WTC11 (cell line): ENCODE measurements around the gene LDB3. TPM values are rescaled to one million over a fixed set of nuclear protein-coding genes. Genes with fewer than 3 reads are reported as not detected.

Experiments
- CREB1 ChIP-seq: sonication (generic); formaldehyde crosslinking; IDR thresholded peaks from 2 replicates; pipeline ENCODE4 v1.8.0; 2023; ENCODE audit warnings: mild to moderate bottlenecking, missing genetic modification reagents
- CREM ChIP-seq: sonication (generic); formaldehyde crosslinking; IDR thresholded peaks from 2 replicates; pipeline ENCODE4 v1.8.1; 2022; ENCODE audit warnings: mild to moderate bottlenecking, missing genetic modification reagents, moderate library complexity
- EMX1 ChIP-seq: fragments of 250-450 bp; sonication (Bioruptor Pico); IDR thresholded peaks from 2 replicates; pipeline ENCODE4 v1.8.0; 2021; ENCODE audit warnings: mild to moderate bottlenecking
- ETV6 ChIP-seq: sonication (generic); formaldehyde crosslinking; IDR thresholded peaks from 2 replicates; pipeline ENCODE4 v1.8.1; 2022; ENCODE audit warnings: mild to moderate bottlenecking, missing genetic modification reagents
- FOXK1 ChIP-seq: sonication (generic); formaldehyde crosslinking; IDR thresholded peaks from 2 replicates; pipeline ENCODE4 v1.8.0; 2022; ENCODE audit warnings: mild to moderate bottlenecking, moderate library complexity, missing genetic modification reagents
- FOXP1 ChIP-seq: sonication (generic); formaldehyde crosslinking; IDR thresholded peaks from 2 replicates; pipeline ENCODE4 v1.8.0; 2022; ENCODE audit warnings: missing genetic modification reagents, mild to moderate bottlenecking, moderate library complexity, borderline replicate concordance
- MXD4 ChIP-seq: fragments of 250-450 bp; sonication (Bioruptor Pico); IDR thresholded peaks from 2 replicates; pipeline ENCODE4 v1.8.0; 2021; ENCODE audit warnings: mild to moderate bottlenecking, moderate library complexity, borderline replicate concordance
- RORB ChIP-seq: fragments of 250-450 bp; sonication (Bioruptor Pico); IDR thresholded peaks from 2 replicates; pipeline ENCODE4 v1.9.0; 2021; ENCODE audit warnings: mild to moderate bottlenecking
- TEAD1 ChIP-seq: sonication (generic); formaldehyde crosslinking; IDR thresholded peaks from 2 replicates; pipeline ENCODE4 v1.8.0; 2022; ENCODE audit warnings: mild to moderate bottlenecking, missing genetic modification reagents
- TP53 ChIP-seq: sonication (generic); formaldehyde crosslinking; IDR thresholded peaks from 2 replicates; pipeline ENCODE4 v1.8.1; 2023; ENCODE audit warnings: mild to moderate bottlenecking, missing genetic modification reagents
- ZNF121 ChIP-seq: sonication (generic); formaldehyde crosslinking; IDR thresholded peaks from 2 replicates; pipeline ENCODE4 v1.8.0; 2023; ENCODE audit warnings: missing genetic modification reagents
- ZNF317 ChIP-seq: sonication (generic); formaldehyde crosslinking; IDR thresholded peaks from 2 replicates; pipeline ENCODE4 v1.8.1; 2023; ENCODE audit warnings: low read depth, mild to moderate bottlenecking, moderate library complexity, missing genetic modification reagents, borderline replicate concordance
- ZNF423 ChIP-seq: fragments of 250-450 bp; sonication (Bioruptor Pico); IDR thresholded peaks from 2 replicates; pipeline ENCODE4 v2.1.2; 2022; ENCODE audit warnings: mild to moderate bottlenecking, moderate library complexity
- total RNA-seq: library from RNA; stranded (reverse); gene quantifications from 3 replicates; pipeline ENCODE4 v1.2.3, GENCODE V29; 2021
- TF ChIP-seq, protein P1 (sequence below): sonication (generic); formaldehyde crosslinking; IDR thresholded peaks from 2 replicates; pipeline ENCODE4 v1.8.0; 2023; ENCODE audit warnings: missing genetic modification reagents, mild to moderate bottlenecking, borderline replicate concordance
- TF ChIP-seq, protein P2 (sequence below): sonication (generic); formaldehyde crosslinking; IDR thresholded peaks from 2 replicates; pipeline ENCODE4 v1.8.1; 2023; ENCODE audit warnings: mild to moderate bottlenecking, moderate library complexity, missing genetic modification reagents
- TF ChIP-seq, protein P3 (sequence below): fragments of 250-450 bp; sonication (Bioruptor Pico); conservative IDR thresholded peaks from 2 replicates; pipeline ENCODE4 v1.9.0; 2021; ENCODE audit warnings: mild to moderate bottlenecking
- TF ChIP-seq, protein P4 (sequence below): sonication (generic); formaldehyde crosslinking; IDR thresholded peaks from 2 replicates; pipeline ENCODE4 v1.8.1; 2023; ENCODE audit warnings: mild to moderate bottlenecking, missing genetic modification reagents, moderate library complexity
- TF ChIP-seq, protein P5 (sequence below): sonication (generic); formaldehyde crosslinking; IDR thresholded peaks from 2 replicates; pipeline ENCODE4 v1.8.1; 2022; ENCODE audit warnings: low read depth, missing genetic modification reagents, borderline replicate concordance
- TF ChIP-seq, protein P6 (sequence below): sonication (generic); formaldehyde crosslinking; conservative IDR thresholded peaks from 2 replicates; pipeline ENCODE4 v1.8.1; 2022; ENCODE audit warnings: mild to moderate bottlenecking, missing genetic modification reagents
- TF ChIP-seq, protein P7 (sequence below): sonication (generic); formaldehyde crosslinking; IDR thresholded peaks from 2 replicates; pipeline ENCODE4 v1.8.1; 2022; ENCODE audit warnings: missing genetic modification reagents, borderline replicate concordance
- TF ChIP-seq, protein P8 (sequence below): sonication (generic); formaldehyde crosslinking; IDR thresholded peaks from 2 replicates; pipeline ENCODE4 v1.8.1; 2023; ENCODE audit warnings: mild to moderate bottlenecking, missing genetic modification reagents, borderline replicate concordance

The LDB3 gene
- total RNA-seq, 1 experiment from 2014 or later, result 0.42 TPM

DNA sequence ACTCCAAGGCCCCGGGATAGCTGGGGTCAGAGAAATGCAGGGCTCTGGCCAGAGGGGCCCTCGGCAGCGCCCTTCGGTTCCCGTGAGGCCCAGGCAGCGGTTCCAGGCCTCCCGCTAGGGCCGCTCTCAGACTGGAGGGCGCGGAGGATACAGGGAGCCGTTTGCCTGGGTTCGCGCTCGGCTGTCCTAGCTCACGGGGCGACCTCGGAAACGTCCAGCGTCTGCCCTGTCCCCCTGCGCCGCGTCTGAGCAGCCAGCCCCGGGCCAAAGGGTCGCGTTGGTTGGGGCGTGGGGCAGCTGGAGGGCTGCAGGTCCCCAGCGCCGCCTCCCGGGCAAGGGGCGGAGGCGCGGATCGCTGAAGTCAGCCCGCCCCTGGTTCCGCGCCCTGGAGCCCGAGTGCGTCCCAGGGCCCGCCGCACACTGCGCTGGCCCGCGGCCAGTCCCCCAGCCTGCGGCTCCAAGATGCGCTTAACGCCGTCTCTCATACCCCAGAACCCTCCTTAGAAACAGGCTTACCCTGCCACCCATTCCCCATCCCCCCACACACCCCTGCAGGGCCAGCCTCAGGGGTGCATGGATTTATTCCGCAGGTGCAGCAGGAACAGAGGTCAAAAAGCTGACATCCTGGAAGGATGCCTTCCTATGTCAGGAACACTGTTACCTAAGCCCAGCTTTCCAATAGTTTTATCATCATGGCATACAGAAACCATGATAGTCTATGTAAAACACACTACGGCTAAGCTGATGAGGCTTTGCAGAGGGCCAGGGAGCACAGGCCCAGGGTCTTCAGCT, 36.1 kb upstream of the LDB3 start (continued):
- TF ChIP-seq, protein P1, sequence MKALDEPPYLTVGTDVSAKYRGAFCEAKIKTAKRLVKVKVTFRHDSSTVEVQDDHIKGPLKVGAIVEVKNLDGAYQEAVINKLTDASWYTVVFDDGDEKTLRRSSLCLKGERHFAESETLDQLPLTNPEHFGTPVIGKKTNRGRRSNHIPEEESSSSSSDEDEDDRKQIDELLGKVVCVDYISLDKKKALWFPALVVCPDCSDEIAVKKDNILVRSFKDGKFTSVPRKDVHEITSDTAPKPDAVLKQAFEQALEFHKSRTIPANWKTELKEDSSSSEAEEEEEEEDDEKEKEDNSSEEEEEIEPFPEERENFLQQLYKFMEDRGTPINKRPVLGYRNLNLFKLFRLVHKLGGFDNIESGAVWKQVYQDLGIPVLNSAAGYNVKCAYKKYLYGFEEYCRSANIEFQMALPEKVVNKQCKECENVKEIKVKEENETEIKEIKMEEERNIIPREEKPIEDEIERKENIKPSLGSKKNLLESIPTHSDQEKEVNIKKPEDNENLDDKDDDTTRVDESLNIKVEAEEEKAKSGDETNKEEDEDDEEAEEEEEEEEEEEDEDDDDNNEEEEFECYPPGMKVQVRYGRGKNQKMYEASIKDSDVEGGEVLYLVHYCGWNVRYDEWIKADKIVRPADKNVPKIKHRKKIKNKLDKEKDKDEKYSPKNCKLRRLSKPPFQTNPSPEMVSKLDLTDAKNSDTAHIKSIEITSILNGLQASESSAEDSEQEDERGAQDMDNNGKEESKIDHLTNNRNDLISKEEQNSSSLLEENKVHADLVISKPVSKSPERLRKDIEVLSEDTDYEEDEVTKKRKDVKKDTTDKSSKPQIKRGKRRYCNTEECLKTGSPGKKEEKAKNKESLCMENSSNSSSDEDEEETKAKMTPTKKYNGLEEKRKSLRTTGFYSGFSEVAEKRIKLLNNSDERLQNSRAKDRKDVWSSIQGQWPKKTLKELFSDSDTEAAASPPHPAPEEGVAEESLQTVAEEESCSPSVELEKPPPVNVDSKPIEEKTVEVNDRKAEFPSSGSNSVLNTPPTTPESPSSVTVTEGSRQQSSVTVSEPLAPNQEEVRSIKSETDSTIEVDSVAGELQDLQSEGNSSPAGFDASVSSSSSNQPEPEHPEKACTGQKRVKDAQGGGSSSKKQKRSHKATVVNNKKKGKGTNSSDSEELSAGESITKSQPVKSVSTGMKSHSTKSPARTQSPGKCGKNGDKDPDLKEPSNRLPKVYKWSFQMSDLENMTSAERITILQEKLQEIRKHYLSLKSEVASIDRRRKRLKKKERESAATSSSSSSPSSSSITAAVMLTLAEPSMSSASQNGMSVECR (CRISPR knock-in tag), result peak; percentile 71; the same call in 1 of the 2 replicates
- TF ChIP-seq, protein P2, sequence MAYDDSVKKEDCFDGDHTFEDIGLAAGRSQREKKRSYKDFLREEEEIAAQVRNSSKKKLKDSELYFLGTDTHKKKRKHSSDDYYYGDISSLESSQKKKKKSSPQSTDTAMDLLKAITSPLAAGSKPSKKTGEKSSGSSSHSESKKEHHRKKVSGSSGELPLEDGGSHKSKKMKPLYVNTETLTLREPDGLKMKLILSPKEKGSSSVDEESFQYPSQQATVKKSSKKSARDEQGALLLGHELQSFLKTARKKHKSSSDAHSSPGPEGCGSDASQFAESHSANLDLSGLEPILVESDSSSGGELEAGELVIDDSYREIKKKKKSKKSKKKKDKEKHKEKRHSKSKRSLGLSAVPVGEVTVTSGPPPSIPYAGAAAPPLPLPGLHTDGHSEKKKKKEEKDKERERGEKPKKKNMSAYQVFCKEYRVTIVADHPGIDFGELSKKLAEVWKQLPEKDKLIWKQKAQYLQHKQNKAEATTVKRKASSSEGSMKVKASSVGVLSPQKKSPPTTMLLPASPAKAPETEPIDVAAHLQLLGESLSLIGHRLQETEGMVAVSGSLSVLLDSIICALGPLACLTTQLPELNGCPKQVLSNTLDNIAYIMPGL (CRISPR knock-in tag), result peak; percentile 97; the same call in 1 of the 2 replicates
- peak; percentile 75 for TF ChIP-seq FOXP1 (CRISPR knock-in tag)
- no peak for TF ChIP-seq CREM (CRISPR knock-in tag)
- TF ChIP-seq, protein P3, sequence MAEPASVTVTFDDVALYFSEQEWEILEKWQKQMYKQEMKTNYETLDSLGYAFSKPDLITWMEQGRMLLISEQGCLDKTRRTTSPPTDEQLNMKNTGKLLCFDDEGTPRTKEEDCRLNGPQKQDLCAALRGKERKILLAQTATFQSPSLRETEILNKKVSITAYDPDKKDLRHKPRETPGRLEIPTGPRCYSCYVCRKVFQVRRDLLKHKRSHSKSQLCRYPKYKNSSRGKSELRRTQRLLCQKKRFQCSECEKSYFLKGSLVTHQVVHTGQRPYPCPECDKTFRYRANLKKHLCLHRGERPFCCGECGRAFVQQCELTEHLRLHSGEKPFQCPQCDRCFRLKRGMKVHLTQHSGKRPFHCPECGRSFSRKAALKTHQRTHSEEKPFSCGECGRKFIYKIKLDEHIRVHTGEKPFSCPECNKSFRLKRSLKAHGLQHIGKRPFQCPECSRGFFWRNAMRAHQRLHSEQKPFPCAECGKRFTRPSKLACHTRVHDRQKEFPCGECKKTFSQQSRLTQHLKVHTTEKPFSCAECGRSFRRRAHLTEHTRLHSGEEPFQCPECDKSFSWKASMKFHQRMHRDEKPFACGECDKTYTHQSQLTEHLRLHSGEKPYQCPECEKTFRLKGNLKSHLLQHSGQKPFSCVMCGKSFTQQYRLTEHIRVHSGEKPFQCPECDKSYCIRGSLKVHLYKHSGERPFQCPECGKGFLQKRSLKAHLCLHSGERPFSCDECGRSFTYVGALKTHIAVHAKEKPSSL (CRISPR knock-in tag), result no peak
- TF ChIP-seq, protein P4, sequence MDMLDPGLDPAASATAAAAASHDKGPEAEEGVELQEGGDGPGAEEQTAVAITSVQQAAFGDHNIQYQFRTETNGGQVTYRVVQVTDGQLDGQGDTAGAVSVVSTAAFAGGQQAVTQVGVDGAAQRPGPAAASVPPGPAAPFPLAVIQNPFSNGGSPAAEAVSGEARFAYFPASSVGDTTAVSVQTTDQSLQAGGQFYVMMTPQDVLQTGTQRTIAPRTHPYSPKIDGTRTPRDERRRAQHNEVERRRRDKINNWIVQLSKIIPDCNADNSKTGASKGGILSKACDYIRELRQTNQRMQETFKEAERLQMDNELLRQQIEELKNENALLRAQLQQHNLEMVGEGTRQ (CRISPR knock-in tag), result no peak
- TF ChIP-seq, protein P5, sequence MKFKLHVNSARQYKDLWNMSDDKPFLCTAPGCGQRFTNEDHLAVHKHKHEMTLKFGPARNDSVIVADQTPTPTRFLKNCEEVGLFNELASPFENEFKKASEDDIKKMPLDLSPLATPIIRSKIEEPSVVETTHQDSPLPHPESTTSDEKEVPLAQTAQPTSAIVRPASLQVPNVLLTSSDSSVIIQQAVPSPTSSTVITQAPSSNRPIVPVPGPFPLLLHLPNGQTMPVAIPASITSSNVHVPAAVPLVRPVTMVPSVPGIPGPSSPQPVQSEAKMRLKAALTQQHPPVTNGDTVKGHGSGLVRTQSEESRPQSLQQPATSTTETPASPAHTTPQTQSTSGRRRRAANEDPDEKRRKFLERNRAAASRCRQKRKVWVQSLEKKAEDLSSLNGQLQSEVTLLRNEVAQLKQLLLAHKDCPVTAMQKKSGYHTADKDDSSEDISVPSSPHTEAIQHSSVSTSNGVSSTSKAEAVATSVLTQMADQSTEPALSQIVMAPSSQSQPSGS (CRISPR knock-in tag), result no peak
- TF ChIP-seq, protein P6, sequence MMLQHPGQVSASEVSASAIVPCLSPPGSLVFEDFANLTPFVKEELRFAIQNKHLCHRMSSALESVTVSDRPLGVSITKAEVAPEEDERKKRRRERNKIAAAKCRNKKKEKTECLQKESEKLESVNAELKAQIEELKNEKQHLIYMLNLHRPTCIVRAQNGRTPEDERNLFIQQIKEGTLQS, result no peak
- no peak for TF ChIP-seq ZNF317 (CRISPR knock-in tag)
- peak; percentile 82; the same call in 1 of the 2 replicates for TF ChIP-seq ETV6
- peak; percentile 54; the same call in 1 of the 2 replicates for TF ChIP-seq TEAD1 (CRISPR knock-in tag)
- TF ChIP-seq EMX1 (CRISPR knock-in tag), result no peak
- peak; percentile 54; the same call in 1 of the 2 replicates for TF ChIP-seq TP53
- TF ChIP-seq ZNF121 (CRISPR knock-in tag), result peak; percentile 93
- TF ChIP-seq MXD4 (CRISPR knock-in tag), result no peak
- no peak; the same call in 1 of the 2 replicates for TF ChIP-seq CREB1 (CRISPR knock-in tag)
- TF ChIP-seq ZNF423 (CRISPR knock-in tag), result no peak
- TF ChIP-seq RORB (CRISPR knock-in tag), result no peak
- TF ChIP-seq FOXK1 (CRISPR knock-in tag), result 0 out of 2 replicates have a peak, but pooled peaks have one; percentile 32
- TF ChIP-seq, protein P7, sequence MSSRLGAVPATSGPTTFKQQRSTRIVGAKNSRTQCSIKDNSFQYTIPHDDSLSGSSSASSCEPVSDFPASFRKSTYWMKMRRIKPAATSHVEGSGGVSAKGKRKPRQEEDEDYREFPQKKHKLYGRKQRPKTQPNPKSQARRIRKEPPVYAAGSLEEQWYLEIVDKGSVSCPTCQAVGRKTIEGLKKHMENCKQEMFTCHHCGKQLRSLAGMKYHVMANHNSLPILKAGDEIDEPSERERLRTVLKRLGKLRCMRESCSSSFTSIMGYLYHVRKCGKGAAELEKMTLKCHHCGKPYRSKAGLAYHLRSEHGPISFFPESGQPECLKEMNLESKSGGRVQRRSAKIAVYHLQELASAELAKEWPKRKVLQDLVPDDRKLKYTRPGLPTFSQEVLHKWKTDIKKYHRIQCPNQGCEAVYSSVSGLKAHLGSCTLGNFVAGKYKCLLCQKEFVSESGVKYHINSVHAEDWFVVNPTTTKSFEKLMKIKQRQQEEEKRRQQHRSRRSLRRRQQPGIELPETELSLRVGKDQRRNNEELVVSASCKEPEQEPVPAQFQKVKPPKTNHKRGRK, result no peak
- TF ChIP-seq, protein P8, sequence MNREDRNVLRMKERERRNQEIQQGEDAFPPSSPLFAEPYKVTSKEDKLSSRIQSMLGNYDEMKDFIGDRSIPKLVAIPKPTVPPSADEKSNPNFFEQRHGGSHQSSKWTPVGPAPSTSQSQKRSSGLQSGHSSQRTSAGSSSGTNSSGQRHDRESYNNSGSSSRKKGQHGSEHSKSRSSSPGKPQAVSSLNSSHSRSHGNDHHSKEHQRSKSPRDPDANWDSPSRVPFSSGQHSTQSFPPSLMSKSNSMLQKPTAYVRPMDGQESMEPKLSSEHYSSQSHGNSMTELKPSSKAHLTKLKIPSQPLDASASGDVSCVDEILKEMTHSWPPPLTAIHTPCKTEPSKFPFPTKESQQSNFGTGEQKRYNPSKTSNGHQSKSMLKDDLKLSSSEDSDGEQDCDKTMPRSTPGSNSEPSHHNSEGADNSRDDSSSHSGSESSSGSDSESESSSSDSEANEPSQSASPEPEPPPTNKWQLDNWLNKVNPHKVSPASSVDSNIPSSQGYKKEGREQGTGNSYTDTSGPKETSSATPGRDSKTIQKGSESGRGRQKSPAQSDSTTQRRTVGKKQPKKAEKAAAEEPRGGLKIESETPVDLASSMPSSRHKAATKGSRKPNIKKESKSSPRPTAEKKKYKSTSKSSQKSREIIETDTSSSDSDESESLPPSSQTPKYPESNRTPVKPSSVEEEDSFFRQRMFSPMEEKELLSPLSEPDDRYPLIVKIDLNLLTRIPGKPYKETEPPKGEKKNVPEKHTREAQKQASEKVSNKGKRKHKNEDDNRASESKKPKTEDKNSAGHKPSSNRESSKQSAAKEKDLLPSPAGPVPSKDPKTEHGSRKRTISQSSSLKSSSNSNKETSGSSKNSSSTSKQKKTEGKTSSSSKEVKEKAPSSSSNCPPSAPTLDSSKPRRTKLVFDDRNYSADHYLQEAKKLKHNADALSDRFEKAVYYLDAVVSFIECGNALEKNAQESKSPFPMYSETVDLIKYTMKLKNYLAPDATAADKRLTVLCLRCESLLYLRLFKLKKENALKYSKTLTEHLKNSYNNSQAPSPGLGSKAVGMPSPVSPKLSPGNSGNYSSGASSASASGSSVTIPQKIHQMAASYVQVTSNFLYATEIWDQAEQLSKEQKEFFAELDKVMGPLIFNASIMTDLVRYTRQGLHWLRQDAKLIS, result peak; percentile 56; the same call in 1 of the 2 replicates
- TF ChIP-seq, all 79 proteins: peak for 18
